LNCAP (cell line): ENCODE measurements around the gene FGD3.

Experiments
- TF ChIP-seq, protein P1 (sequence below): fragments of 450-650 bp; IDR thresholded peaks from 2 replicates; pipeline ENCODE4 v1.5.1; 2017; ENCODE audit warnings: mild to moderate bottlenecking

The FGD3 gene

DNA sequence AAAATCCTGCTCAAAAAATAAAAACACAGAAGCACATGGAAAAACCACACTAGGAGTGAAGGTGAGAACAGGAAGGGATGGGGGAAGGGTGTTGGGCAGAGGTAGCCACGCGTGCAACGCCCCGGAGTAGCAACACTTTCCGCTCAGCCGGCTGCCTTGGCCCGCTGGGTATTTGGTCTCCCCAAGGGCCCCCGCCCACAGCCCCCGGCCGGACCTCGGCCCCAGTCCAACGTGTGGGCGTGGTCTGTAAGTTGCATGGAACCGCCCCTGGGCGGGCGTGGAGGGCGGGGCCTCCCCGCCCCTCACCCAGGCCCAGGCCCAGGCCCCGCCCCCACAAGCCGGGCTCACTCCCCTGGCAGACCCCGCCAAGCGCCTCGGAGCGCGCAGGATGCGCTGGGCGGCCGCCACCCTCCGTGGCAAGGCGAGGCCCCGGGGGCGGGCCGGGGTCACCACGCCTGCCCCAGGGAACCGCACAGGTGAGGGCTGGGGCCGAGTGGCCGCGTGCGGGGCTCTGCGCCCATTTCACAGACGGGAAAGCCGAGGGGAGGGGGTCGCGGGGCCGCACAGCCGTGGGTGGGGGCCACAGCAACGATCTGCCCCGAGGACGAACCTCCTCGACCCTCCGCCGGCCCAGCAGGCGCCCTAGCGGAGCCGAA lies 111.2 kb downstream of the FGD3 start, which contains the start of gene SUSD3:
Gene SUSD3, plus strand, starts transcription at position 347 of the 656 bp plus-strand sequence. Its CDS starts 42 bp downstream, at position 389.
- TF ChIP-seq, protein P1, sequence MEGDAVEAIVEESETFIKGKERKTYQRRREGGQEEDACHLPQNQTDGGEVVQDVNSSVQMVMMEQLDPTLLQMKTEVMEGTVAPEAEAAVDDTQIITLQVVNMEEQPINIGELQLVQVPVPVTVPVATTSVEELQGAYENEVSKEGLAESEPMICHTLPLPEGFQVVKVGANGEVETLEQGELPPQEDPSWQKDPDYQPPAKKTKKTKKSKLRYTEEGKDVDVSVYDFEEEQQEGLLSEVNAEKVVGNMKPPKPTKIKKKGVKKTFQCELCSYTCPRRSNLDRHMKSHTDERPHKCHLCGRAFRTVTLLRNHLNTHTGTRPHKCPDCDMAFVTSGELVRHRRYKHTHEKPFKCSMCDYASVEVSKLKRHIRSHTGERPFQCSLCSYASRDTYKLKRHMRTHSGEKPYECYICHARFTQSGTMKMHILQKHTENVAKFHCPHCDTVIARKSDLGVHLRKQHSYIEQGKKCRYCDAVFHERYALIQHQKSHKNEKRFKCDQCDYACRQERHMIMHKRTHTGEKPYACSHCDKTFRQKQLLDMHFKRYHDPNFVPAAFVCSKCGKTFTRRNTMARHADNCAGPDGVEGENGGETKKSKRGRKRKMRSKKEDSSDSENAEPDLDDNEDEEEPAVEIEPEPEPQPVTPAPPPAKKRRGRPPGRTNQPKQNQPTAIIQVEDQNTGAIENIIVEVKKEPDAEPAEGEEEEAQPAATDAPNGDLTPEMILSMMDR = no peak

DNA sequence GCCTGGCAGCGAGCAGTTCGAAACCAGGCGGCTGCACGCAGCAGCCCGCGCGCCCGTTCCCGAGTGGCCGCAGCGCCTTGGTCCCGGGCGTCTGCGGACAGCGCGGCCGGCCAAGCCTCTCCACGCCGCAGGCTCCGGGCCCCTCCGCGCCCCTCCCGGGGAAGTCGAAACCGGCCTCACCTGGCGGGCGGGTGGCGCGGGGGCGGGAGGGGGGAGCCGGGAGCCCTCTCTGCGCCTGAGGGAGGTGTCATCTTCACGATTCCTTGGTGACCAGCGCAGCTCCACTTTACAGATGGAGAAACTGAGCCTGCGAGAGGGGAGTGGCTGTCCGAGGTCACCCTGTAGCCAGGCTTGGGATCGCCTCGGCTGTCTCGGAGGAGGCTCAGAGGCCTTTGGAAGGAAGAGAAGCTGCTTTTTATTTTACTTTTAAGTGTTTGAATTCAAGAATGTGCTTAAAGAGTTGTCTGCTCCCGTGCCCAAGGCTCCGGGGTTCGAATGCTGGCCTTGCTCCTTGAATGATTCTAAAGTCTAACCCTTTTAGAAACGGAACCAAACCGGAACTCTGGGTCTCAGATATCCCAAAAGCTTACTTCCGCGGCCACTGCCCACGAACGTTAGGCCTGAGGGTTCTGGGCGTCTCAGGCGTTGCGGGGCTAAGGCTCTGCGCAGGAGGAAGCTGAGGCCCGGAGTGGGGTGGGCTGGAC lies 111.8 kb downstream of the FGD3 start:
- TF ChIP-seq, protein P1 = no peak

DNA sequence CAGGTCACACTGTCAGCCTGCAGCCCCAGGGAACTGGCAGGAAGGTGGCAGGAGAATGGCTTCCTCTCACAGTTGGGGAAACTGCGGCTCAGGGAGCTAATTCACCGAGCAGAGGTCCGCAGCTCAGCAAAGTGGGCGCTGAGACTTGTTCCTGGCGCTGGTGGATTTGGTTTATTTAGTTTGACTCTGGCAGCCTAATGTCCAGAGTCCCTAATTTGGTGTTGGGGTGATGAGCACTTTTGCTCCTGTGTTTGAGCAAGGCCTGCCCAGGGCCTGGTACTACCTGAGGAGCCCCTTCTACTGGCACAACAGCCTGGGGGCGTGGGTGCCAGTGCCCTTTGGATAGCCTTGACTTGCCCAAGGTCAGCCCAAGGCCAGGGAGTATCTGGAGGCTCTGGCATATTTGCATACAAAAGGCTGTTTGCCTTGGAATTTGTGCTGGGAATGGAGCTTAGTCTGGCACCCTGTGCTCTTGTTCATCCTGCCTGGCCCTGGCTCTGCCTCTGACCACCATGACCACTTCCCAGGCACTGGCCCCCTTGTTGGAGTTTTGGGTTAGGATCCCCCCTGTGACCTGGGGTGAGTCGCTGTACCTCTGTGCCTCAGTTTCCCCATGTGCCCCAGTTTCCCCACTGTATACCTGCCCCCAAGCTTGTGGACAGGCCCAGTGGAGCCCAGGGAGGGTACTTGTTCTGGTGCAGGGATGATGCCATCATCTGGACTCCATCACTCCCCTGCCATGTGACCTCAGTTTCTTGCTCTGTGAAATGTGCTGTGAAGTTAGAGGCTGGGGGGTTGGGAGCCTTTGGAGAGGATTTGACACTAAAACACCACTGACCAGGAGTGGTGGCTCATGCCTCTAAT lies 112.6 kb downstream of the FGD3 start:
- TF ChIP-seq, protein P1 = no peak

DNA sequence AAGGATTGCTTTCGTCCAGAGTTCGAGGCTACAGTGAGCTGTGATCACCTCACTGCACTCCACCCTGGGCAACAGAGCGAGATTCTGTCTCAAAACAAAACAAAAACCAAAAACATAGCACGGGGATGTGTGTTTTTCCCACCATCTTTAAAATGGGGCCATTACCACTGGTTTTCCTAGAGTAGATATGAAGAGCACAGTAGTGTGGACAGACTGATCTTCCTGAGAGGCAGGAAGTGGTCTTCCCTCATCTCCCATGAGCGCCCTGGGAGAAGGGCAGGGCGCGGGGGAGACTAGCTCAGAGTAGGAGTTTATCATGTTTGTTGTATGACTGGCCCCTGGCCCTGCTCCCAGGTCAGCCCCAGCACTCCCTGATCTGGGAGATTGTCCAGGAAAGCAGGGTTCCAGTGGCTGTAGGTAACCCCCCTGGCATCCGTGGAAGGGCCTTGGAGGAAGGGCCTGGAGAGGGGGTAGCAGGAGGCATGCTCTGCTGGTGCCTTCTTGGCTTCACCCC lies 113.5 kb downstream of the FGD3 start:
- TF ChIP-seq, protein P1 = no peak

DNA sequence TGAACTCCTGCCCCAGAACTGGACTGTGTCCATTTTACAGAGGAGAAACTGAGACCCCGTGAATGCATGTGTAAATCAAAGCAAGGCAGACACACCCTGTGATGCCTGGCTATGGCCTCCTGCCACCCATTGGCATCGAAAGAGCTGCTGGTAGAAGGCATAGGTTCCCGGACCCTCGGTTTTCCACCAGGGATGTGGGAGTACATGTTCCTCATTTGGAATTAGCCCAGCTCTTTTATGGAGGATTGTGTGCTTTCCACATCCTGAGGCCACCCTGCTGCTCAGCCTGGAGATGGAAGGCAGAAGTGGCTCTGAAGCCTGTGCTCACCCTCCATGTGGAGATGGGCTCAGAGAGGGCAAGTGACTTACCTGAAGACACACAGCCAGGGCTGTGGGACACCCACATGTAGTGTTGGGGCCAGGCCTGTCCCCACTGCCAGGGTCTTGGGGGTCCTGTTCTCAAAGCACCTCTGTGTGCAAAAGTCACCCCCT lies 114.0 kb downstream of the FGD3 start:
- TF ChIP-seq, protein P1 = no peak

DNA sequence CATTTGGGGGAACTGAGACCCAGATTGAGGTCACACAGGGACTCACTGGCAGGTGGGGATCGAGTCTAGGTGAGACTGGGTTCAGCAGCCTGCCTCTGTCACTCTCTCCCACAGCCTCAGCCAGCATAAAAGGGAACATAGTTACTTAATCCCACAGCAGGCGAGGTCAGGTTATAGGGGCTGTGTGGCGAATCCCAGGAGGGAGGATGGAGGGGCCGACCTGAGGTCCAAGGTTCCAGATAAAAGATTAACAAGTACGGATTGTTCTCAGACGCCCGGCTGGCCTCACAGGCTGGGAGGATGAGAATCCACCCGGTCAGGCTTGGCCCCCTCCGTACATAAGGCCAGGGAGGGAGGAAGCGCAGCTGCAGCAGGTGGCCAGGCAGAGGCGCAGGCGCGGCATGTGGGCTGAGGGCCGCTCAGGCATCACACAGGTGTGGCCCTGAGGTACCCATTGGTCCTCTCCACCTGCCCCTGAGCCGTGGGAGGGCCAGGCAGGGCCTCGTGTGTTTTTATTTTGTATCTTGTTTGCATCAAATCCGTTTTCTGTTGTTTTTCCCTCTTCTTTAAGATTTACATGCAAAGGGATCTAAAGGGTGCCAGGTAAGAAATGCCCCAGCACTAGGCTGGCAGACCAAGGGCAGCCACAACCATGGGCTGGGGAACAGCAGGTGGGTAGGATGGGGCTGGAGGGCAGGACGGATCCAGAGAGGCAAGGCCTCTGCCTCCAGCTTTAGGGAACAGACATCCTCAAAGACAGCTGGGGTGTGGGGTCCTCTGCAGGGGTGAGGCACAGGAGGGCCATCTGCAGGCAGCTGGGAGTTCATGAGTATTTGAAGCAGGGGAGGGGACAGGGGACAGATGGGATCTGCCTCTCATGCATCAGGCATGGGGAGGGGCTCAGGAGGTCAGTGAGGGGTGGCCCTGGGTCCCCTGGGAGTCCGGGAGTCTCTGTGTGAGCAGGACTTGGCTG lies 114.8 kb downstream of the FGD3 start:
- TF ChIP-seq, protein P1 = no peak
